G401.6 (cell line): Measurements from ENCODE around the gene CCDC175.
A peak's percentile ranks its signal among the peaks of the same experiment; 100 is the strongest.

Experiments
- FAIRE-seq: peaks from 2 replicates; lab custom pipeline; 2012; peaks lifted over from hg19 to GRCh38; lab: Jason Lieb, UNC

CCDC175 gene

DNA sequence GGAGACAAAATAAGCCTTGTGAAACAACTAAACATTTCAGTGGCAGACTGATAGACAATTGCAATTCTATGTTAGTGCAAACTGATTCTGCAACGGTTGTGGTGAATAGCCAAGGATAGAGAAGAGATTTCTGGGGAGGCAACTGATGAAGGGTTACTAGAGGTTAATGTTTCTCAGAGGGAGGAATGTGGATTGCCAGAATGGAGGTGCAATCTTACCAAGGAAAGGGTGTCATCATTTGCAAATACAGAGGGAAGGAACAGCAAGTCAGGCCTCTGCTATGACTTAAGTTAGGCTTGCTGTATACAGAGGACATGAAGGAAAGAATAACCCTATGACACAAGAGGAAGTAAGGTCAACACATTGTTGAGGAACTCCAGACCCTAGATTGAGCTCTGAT, 35.8 kb downstream of the CCDC175 start:
- FAIRE-seq: no peak

DNA sequence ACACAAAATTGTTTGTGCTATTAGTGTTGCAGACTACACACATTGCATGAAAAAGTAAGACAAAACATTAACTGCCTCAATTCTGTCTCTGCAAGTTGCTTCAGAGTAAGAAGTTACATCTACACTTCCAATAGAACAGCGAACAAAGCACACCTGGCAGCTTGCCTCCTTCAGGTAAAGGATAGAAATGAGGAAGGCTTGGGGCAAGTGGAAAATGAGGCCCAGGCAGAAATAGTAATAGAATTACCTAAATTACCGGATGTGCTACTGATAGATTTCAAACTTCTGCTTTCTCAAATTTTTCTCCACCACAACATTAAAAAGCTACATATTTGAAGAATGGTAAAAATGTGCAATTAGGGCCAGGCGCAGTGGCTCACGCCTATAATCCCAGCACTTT, 37.7 kb downstream of the CCDC175 start:
- no peak for FAIRE-seq

DNA sequence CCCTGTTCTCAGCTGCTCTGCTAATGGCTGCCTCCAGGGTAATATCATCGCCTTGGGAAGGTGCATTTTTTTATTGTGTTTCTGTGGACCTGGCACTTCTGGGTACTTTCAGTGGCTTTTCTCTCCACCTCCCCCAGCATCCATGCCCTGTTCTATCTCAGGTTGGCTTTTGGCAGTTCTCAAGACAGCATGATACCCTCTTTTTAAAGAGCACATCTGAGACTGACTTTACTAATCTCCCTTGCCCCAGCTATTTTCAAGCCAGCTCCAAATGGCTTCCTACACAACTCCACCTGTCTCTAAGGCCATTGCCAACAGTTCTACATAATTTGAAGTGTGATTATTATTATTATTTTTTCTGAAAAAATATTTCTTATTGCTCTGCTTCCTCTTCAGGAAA, 39.1 kb downstream of the CCDC175 start:
- FAIRE-seq: no peak

DNA sequence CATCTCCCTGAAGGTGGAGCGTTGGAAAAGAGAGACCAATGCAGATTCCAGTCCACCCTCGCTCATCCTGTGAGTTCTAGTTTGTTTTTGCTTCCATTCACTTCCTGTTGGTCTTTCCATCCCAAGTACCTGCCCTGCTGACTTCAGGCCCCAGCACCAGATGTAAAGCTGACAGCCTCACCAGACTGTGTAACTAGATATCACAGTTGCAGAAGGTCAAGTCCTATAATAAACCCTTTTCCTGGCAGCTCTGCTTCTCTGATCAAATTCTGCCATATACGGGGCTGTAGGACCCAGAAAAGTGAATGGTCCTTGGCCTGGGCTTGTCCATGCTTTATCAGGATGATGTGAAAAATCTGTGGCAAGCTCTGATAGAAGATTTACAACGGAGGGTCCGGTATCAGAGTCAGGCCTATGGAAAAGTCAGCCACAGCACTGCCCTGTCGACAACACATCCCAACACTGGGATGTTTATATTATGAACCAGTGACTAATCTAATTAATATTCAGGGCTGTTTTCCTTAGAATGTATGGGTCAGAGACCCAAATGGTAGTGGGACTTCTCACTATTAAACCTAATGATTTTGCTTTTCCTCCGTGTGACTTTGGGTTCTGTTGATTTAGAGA, 42.1 kb downstream of the CCDC175 start:
- no peak for FAIRE-seq

DNA sequence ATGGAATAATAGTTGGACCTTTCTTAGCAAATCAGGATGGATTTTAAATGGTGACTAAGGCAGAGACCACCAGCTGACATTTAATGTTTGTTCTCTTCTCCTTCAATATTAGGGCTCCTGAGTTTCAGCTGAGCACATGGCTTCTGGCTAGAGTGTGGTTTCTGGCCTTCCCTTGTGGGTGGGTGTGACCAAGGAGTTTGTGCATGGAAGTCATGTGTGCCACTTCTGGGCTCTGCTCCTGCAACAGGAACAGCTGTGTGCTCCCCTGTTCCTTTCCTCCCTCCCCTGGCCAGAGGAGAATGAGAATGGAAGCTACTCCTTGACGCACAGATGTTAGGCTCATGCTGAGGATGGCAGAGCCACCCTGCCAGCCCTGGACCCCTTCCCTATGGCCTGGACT, 44.2 kb downstream of the CCDC175 start:
- FAIRE-seq: no peak

DNA sequence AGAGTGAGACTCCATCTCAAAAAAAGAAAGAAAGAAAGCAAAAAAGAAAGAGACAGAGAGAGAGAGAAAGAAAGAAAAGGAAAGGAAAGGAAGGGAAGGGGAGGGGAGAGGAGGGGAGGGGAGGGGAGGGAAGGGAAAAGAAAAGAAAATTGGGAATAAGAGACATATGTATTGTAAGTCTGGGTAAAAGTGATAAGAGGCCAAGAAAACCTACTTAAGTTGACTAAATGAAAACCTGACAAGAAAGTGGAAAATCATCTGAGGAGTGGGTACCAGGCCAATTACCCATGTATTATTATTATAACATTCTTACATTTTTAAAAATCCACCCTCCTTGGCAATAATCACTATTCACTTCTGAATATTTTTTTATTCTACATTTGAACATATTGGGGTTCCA, 46.3 kb downstream of the CCDC175 start:
- no peak for FAIRE-seq

DNA sequence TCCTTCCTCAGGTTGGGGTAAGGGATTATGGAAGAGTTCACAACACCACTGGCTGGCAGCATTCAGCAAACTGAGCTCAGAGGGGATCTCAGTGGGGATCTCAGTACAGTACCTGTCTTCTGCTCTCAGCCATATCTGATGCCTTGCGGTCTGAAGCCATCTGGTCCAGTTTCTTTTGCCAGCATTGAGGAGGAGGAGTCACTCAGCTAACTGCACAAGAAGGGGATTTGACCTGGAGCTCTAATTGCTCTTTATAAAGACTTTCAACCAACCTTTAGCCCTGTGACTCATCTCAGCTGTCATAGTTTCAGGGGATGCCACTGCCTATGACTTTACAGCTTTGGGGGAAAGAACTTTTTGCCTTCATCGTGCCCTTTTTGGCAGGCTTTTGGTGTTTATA, 47.4 kb downstream of the CCDC175 start:
- no peak for FAIRE-seq

DNA sequence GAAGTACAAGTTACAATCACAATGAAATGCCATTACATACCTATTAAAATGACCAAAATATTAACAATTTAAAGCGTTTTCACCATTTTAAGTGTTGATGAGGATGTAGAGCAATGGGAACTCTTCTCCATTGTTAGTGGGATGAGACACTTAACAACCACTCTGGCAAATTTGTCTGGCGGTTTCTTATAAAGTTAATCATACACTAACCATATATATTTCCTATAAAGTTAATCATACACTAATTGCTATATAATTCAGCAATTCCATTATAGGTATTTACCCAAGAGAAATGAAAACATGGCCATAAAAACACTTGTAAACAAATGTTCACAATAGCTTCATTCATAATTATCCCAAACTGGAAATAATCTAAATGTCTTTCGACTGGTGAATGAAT, 56.4 kb downstream of the CCDC175 start:
- FAIRE-seq: no peak

DNA sequence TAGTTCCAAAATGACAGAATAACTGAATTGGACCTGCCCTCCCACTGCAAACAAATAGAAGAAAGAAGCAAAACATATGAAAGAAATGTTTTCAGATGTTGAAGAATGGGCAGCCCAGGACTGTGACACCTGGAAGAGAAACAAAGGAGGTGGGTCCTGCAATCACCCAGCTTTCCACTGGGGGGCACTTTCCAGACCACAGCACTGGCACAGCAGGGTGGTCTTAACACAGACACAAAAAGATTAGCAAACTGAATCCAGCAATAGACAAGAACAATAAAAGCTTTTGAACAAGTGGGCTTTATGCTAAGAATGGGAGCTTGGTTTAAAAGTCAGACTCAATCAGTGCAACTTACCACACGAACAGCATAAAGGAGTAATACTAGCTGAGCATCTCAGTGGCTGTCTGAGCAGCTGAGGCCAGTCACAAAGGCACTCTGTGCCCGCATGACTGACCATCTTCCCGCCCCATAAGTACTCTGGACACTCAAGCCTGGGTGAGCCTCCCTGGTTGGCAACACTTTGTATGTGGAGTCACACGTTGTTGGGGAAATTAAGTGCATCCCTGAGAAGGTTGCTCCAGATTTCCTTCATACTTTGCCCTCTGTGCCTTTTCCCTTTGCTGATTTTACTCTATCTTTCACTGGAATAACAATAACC, 64.6 kb downstream of the CCDC175 start:
- FAIRE-seq: no peak

DNA sequence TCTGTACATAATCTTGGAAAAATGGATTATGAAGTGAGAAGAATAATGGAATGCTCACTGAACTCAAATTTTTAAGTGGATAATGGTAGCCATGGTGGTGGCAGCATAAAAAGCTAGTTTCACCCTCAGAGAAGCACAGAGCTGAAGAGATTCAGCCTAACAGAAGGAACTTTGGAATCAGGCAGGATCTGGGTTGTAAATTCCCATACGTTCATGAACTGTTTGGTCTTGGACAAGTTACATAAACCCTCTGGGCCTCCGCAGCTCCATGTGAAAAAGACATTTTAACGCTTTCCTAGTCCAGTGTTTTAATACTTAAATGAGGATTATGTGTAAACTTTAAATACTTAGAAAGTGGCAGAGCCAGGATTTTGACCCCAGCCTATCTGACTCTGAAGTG, 65.6 kb downstream of the CCDC175 start:
- FAIRE-seq: no peak

DNA sequence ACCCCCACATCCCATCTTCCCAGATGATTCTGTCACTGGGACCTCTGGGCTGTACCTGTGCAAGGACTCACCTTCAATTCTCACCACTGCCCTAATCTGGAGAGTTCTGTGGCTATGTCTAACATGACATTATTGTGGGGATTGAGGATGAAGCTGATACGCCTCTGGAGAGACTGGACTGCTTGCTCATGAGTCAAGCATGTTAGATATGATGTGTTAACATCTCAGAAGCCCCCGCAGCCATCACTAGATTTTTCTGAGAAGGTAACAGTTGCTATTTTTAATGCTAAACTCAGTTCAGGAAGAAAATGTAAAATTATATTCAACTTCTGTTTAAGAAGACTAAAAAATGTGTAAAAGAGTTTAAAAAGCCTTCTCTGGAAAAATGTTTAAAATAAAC, 66.6 kb downstream of the CCDC175 start:
- FAIRE-seq: no peak

DNA sequence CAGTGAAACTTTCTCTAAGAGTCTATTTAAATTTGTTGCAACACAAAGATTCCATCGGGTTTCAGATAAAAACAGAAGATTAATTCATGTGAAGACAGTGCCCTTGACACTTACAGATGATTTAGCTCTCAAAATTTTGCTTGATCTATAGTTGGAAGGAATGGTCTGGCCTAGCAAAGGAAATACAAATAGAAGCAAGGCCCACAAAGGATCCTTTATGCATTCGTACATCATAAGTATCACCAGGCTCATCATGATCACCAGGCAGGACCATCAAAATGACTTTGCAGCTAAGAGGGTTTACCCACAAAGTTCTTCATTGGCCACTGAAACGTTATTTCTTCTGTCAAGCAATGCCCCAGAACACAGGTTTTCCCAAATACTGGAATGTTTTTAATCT, 67.5 kb downstream of the CCDC175 start:
- FAIRE-seq: no peak

DNA sequence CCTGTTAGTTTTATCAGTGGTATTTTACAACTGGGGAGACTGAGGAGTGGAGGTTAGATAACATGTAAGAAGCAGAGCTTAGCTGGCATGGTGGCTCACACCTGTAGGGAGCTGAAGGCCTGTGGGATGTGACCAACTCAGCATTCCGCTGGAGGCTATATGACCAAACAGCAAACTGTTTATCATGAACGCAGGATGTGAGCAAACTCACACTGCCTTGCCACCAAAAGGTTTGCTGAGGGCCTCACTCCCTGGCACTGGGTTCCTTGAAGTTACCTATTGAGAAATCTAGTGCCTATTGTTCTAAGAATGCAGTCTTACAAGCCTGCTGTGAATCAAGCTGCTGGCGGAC, 68.9 kb downstream of the CCDC175 start:
- no peak for FAIRE-seq

DNA sequence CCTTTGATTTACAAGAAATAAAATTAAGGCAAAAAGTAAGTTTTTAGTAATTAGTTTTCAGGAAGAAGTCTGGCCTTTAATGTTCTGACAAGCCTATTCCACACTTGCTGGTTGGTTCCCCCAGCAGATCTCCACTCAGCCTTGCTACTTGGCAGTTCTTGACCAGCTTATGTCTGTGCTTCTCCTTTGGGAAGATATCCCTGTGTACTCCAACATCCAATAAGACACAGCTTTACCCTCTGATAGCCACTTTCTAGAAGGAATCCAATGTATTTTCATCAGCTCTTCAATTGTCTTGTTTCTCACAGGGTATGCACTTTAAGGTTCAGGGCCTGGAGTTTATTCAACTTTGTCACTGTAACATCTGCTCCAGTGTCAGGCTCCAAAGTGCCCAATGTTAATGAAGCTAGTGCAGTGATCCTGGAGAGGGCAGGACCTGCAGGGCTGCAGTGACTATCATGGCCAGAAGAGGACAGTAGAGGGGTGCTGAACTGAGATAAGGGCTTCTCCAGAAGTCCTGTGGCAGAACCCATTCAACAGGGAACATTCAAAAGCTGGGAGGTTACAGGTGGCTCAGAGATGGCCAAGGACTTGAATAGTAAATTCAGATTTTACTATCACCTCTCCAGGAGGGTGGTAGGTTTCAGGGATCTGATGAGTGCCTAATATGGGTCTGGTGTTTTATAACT, 69.4 kb downstream of the CCDC175 start:
- no peak for FAIRE-seq

DNA sequence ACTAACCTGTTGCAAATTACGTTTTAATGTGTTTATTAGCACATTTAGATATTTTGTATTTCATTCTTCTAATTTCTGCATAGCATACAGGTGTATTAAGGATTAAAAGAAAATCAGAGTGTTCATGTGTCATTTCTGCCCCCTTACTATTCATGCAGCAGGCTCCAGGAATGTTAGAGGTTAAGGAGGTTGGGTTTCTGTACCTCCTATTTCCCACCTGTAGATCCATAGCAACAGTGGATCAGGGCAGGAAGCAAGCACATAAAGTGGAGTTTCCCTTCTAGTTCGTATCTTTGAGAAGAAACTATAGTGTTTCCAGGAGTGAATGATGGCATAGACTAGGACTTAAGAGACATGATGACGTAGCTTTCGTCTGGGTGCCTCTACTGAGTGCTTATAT, 73.4 kb downstream of the CCDC175 start:
- FAIRE-seq: no peak

DNA sequence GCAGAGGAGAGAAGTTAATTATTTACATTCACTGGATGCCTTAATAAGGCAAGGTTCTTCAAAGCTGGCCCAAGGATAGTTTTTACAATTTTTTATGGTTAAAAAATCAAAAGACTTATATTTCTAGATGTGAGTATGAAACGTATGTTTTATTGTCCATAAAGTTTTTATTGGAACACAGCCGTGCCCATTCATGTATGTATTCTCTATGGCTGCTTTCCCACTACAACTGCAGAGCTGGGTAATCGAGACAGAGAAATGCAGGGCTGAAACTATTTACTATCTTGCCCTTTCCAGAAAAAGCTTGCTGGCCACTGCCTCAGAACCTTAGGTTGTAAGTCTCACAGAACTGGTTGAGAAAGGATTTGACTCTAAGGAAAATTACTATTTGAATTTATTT, 75.9 kb downstream of the CCDC175 start:
- FAIRE-seq: no peak

DNA sequence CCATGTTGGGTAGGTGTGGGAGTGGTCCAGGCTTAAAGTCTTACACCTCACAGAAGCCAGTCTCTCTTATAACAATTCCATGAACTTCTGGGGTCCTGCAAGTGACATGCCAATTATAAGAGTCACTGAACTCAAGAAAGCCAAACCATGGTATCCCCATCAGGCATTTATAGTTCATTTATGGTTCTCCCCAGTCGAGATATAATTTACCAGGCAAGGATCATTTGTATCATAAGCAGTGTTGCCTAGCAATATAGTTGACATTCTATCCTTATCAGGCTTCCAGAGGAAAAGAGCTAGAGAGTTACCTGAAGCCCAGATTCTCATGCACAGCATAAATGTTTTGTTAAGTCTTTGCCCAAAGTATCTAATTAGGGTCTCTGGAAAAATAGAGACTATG, 84.2 kb downstream of the CCDC175 start:
- no peak for FAIRE-seq

DNA sequence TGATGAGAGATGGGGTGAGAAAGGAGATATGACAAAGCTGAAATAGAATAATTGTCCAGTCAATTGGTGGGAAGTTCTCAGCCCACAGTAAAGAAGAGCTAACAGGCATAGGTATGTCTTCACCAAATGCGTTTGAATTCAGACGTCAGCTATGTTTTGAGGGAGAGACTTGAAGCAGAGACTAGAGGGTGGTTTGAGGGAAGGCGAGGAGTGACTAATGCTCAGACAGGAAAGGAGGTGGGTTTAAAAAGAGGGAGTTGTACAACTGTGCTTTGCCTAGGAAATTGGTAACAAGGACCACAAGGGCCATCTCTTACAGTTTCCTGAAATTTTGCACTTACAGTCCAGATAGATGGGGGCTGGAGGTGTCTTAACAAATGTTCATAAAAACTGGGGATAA, 85.9 kb downstream of the CCDC175 start:
- FAIRE-seq: no peak

DNA sequence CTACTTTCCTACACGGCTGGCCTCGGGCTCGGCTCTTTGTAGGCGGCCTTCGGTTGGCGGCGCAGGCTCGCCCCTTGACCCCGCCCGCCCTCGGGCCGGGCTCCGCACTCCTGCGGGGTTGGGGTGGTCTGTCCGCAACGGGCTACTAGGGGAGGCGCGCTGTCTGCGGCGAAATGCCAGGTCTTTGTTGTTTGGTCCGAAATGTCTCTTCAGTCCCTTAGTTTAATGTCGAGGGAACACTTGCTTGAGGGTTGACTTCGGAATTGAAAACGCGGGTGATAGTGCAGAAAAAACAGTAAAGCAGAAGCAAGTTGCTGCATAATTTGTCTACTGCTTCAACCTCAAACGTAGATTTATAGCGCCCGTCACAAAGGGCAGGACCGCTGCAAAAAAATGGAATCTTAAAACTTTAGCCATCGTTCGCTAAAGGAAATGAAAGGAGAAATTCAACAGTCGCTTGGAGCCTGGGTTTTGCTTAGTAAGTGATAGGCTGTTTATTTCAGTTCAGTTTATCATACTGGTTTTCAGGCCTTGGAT, 91.9 kb downstream of the CCDC175 start:
- no peak for FAIRE-seq

DNA sequence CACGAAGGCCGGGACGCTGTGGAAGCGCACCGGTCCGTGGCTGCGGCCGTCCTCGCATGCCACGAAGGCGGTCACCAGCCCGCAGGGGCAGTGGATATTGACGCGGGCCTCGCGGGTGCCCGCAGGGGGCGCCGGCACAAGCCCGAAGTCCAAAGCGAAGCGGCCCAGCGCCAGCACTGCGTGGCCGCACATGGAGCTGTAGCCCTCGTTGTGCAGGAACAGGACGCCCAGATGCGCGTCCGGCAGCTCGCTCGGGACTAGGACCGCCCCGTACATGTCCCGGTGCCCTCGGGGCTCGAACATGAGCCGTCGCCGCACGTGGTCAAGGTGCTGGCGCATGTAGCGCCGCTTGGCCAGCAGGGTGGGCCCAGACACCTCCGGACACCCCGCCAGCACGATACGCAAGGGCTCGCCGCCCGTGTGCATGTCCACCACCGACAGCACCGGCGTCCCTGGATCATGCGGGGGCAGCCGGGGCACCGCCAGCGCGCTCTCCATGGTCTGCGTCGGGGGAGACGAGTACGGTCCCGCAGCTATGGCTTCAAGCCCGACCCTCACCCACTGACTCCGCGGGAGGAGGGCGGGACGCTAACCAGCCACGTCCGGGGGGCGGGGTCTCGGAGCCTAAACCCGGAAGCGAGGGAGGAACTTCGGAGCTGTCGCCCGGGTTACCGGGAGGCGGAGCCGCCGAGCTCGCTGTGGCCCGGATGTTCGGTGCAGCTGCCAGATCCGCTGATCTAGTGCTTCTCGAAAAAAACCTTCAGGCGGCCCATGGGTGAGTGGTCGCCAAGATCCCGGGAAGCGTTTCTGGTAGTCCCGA, 92.6 kb downstream of the CCDC175 start, which contains the start of the genes JKAMP and L3HYPDH:
Gene JKAMP (plus strand): TSS at position 699 of the 820 bp plus-strand sequence. CDS start 73 bp downstream, at position 772.
Gene L3HYPDH (minus strand): TSS at position 590 of the 820 bp plus-strand sequence. CDS start 92 bp downstream, at position 498.
- peak; percentile 75 for FAIRE-seq

DNA sequence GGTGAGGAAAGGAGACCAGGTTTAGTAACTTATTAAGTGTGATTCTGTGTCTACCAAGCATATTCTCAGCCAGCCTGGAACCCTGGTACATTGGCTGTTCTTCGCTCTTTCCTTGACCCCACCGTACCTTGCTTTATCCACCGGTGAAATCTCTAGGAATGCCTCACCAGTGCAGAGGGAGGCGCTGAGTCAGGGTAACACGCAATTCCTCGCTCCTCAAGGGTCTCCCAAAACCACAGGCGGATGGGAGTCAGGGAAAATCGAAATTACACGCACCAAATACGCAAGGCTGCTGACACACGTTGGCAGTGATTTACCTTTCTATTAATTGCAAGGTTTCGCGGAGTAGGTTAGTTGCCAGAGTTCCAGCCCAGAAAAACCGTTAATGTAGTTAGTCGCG, 93.2 kb downstream of the CCDC175 start:
- FAIRE-seq: no peak

DNA sequence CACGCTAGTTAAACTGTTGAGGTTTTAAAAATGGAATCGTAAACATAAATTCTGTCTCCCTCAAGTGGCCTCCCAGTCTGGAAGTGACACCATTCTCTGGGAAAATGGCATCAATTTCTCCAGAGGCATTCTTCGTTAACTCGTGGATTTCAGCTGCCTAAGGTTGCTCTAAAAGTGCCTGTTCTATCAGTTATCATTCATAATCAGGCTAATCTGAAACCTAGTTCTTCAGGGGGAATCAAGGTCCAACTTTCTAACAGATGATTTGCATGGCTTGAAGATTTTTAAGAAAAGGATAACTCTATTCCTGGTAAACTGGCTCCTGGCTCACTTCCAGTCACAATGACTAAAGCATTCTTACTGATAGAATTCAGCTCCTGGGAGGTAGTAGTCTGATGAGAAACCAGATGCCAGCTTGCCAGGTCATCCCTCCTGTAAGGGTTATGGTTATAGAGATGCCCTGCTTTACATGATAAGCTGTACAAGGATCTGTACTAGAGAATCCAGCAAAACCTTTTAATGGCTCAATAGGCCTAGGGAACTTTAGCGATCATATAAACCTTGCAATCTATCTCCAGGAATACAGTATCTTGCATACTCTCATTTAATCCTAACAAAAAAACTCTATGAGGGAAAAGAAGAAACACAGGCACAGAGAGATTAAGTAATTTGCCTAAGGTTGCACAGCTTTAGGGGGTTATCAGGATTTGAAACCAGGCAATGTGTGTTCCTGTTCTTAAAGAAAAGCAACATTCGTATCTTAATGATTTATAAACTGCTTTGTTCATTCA, 93.9 kb downstream of the CCDC175 start:
- no peak for FAIRE-seq
